IMR-90 (cell line): ENCODE measurements around the gene LHX1.

Source experiments
- CEBPB ChIP-seq: IDR thresholded peaks from 2 replicates; pipeline ENCODE4 v1.6.1; 2012; ENCODE audit warnings: low read depth, low read length, improper control_type of control experiment
- CTCF ChIP-seq: conservative IDR thresholded peaks from 2 replicates; pipeline ENCODE4 v1.5.1; 2012; ENCODE audit warnings: mild to moderate bottlenecking, low read depth, low read length, improper control_type of control experiment
- MAFK ChIP-seq: IDR thresholded peaks from 2 replicates; pipeline ENCODE4 v1.6.1; 2012; ENCODE audit warnings: low read depth, low read length, improper control_type of control experiment
- NFE2L2 ChIP-seq: fragments of 150-350 bp; IDR thresholded peaks from 2 replicates; pipeline ENCODE4 v1.6.1; 2016; ENCODE audit warnings: low read depth, mild to moderate bottlenecking, low read length
- POLR2A ChIP-seq: IDR thresholded peaks from 2 replicates; pipeline ENCODE4 v1.6.1; 2012; ENCODE audit warnings: mild to moderate bottlenecking, low read depth, low read length
- RCOR1 ChIP-seq: IDR thresholded peaks from 2 replicates; pipeline ENCODE4 v1.6.1; 2012; ENCODE audit warnings: mild to moderate bottlenecking, low read length, improper control_type of control experiment; ENCODE audit not compliant: insufficient replicate concordance
- SMC3 ChIP-seq: fragments of 150-350 bp; IDR thresholded peaks from 2 replicates; pipeline ENCODE4 v1.6.1; 2016; ENCODE audit warnings: low read depth, mild to moderate bottlenecking, antibody characterized with exemption, low read length, moderate library complexity
- USF2 ChIP-seq: fragments of 150-350 bp; IDR thresholded peaks from 2 replicates; pipeline ENCODE4 v1.6.1; 2017; ENCODE audit warnings: mild to moderate bottlenecking, antibody characterized with exemption, low read length, low read depth

GRCh38 chr17:36945959-36946725, 8.9 kb downstream of the LHX1 start:
- no peak for TF ChIP-seq USF2
- no peak for TF ChIP-seq CTCF
- no peak for TF ChIP-seq POLR2A
- no peak for TF ChIP-seq CEBPB
- TF ChIP-seq SMC3: no peak
- TF ChIP-seq RCOR1: no peak
- TF ChIP-seq MAFK: no peak
- no peak for TF ChIP-seq NFE2L2
